Neutrophil (primary cell): ENCODE results near the gene C9orf152.

Source experiments
- H3K27ac ChIP-seq: fragments of 200-600 bp; sonication (generic); 2 replicates; pipeline ENCODE4 v1.5.1; 2016; ENCODE audit warnings: mild to moderate bottlenecking, moderate library complexity
- H3K27me3 ChIP-seq: fragments of 200-600 bp; sonication (generic); 2 replicates; pipeline ENCODE4 v1.6.0; 2016; ENCODE audit warnings: mild to moderate bottlenecking
- H3K36me3 ChIP-seq: fragments of 200-600 bp; sonication (generic); 2 replicates; pipeline ENCODE4 v1.5.1; 2017
- H3K4me1 ChIP-seq, 2 experiments: fragments of 200-600 bp in 1 of 2; sonication (generic) in 1 of 2; 1 replicate in 1 of 2; 2 replicates in 1 of 2; pipeline versions ENCODE4 v1.5.1 to v1.6.1; 2013 to 2016; ENCODE audit warnings: low read depth in 1 of 2, low read length in 1 of 2, mild to moderate bottlenecking in 1 of 2, moderate library complexity in 1 of 2; ENCODE audit not compliant: control insufficient read depth in 1 of 2, insufficient read depth in 1 of 2
- H3K4me3 ChIP-seq, 2 experiments: fragments of 200-600 bp in 1 of 2; sonication (generic) in 1 of 2; 1 replicate in 1 of 2; 2 replicates in 1 of 2; pipeline ENCODE4 v1.5.1; 2013 to 2016; ENCODE audit warnings: low read depth in 1 of 2, low read length in 1 of 2, mild to moderate bottlenecking in 1 of 2, moderate library complexity in 1 of 2
- H3K9me3 ChIP-seq: fragments of 200-600 bp; sonication (generic); 2 replicates; pipeline ENCODE4 v1.5.1; 2016
- CTCF ChIP-seq: fragments of 200-600 bp; sonication (generic); IDR thresholded peaks from 2 replicates; pipeline ENCODE4 v1.5.1; 2016; ENCODE audit warnings: antibody characterized with exemption

C9orf152 gene

DNA sequence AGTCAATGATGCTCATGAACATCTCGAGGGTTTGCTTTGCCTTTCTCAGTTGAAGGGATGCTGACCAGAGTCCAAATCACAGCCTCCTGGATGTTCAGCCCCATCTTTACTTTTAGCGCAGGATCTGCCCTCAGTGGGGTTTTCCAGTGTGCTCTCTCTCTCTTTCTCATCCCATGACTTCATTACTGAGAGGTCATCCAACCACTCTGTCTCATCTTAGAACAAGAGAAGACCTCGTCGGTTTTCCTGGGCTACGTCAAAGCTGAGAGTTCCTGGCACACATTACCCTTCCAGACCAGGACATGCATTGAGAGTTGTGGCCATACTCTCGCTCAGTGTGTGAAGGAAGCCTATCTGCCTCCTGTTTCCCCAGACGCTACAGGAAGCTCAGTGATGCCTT, 47.3 kb downstream of the C9orf152 start:
- no peak for TF ChIP-seq CTCF
- peaks cover 34 to 46% of the 10 kb centered on the region in 2 experiments for H3K4me1 ChIP-seq
- H3K27ac ChIP-seq: no peak overlapping the region
- no peaks in the 10 kb centered on the region for H3K9me3 ChIP-seq
- no peaks in the 10 kb centered on the region for H3K27me3 ChIP-seq
- H3K36me3 ChIP-seq: no peaks in the 10 kb centered on the region
- H3K4me3 ChIP-seq: no peak overlapping the region

DNA sequence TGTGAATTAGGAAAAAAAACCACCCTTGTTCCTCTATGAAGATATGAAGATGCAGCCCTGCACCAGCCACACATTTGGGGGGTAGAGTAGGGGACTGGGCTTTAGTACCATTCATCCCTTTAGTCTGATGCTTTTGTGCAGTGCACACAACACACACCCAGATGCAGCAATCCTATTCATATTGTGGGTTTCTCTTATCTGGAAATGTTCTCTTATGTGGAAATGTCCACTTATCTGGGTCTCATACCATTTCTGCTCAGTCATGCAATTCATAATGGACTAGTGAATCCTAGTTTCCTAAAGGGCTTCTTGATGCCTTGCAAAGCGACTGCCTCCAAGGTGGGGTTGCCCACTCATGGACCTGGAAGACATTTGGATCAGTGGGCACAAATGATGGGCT, 47.8 kb downstream of the C9orf152 start:
- Histone ChIP-seq H3K4me1 (peaks cover 34 to 46% of the 10 kb centered on the region in 2 experiments), H3K4me3 (no peak overlapping the region), H3K27ac (no peak overlapping the region), H3K9me3 (no peaks in the 10 kb centered on the region), H3K36me3 (no peaks in the 10 kb centered on the region), H3K27me3 (no peaks in the 10 kb centered on the region)
- TF ChIP-seq CTCF: no peak

- peaks cover 39 to 51% of the 10 kb centered on the region in 2 experiments for H3K4me1 ChIP-seq
- TF ChIP-seq CTCF: no peak
- no peaks in the 10 kb centered on the region for H3K36me3 ChIP-seq
- H3K27ac ChIP-seq: no peak overlapping the region
- no peaks in the 10 kb centered on the region for H3K9me3 ChIP-seq
- no peaks in the 10 kb centered on the region for H3K27me3 ChIP-seq
- no peak overlapping the region for H3K4me3 ChIP-seq
Observed at GRCh38 chr9:110157823-110158664, 49.9 kb downstream of the C9orf152 start.

DNA sequence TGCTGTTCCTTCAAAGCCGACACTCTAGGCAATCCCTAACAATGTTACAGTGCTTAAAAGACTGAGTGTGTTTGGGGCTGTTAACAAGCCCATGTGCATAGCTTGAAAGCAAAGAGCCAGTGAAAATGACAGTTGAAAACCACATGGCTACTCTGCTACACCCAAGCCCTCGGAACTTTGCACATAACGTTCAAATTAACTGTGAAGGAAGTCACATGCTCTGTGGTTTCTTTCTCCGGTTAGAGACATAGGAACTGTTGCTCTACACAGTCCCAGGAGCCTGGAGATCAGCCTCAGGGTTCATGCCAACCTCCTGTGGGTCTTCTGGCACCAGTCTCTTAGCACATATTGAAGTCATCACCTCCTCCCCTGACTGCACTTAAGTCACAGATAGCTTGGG, 51.1 kb downstream of the C9orf152 start:
- H3K4me3 ChIP-seq: no peak overlapping the region
- H3K9me3 ChIP-seq: no peaks in the 10 kb centered on the region
- no peaks in the 10 kb centered on the region for H3K36me3 ChIP-seq
- peaks cover 46 to 56% of the 10 kb centered on the region in 2 experiments for H3K4me1 ChIP-seq
- no peak overlapping the region for H3K27ac ChIP-seq
- TF ChIP-seq CTCF: no peak
- no peaks in the 10 kb centered on the region for H3K27me3 ChIP-seq

DNA sequence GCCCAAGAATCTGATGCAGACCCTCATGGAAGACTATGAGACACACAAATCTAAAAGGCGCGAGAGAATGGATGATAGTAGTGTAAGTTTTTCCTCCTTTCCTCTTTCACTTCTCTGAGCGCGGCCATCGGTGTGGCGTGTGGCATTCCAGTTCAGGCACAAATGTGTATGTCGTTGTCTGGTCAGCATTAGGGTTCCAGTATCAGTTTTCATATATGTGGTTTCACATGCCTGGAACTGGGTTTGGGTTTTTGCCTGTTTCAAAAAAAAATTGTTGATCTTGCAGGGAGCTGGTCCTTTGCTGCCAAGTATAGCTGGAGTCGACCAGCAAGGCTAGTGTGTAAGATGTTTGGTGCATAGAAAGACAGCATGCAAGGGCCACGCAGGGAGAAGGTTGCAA, 51.5 kb downstream of the C9orf152 start:
- H3K27ac ChIP-seq: no peak overlapping the region

More for the DNA sequence above, 51.5 kb downstream of the C9orf152 start:
- no peaks in the 10 kb centered on the region for H3K9me3 ChIP-seq
- H3K4me1 ChIP-seq: peaks cover 46 to 56% of the 10 kb centered on the region in 2 experiments
- no peak overlapping the region for H3K4me3 ChIP-seq
- no peak for TF ChIP-seq CTCF
- H3K27me3 ChIP-seq: no peaks in the 10 kb centered on the region
- no peaks in the 10 kb centered on the region for H3K36me3 ChIP-seq
